HepG2 (cell line): ENCODE data around the gene CSNK2B. TPM values are rescaled to one million over a fixed set of nuclear protein-coding genes. Genes with fewer than 3 reads are reported as not detected.

ENCODE experiments used
- ATAC-seq: fragments of 200-7000 bp; cut with Tn5 transposase; 3 replicates; pipeline ENCODE4 v1.9.1; 2020; ENCODE audit warnings: mild to moderate bottlenecking, moderate library complexity
- BruUV-seq: library from RNA; stranded (reverse); fragments of 400-500 nt; replicated peaks from 2 replicates; lab custom pipeline; 2021; lab: Mats Ljungman, UMichigan
- CTCF ChIA-PET: fragments of 300-600 bp; formaldehyde crosslinking; extraction: SDS; loops from one replicate; lab custom pipeline; 2021; ENCODE audit warnings: low total read pairs, inconsistent platforms, low intra/inter-chr PET ratio; lab: Yijun Ruan, JAX
- POLR2A ChIA-PET: fragments of 350-600 bp; sonication (Branson Sonifier 250); formaldehyde crosslinking; loops from one replicate; lab custom pipeline; 2020; ENCODE audit warnings: antibody characterized with exemption, inconsistent platforms; lab: Yijun Ruan, JAX
- DNase-seq: peaks from one replicate; pipeline ENCODE4 v3.0.0-alpha.2; 2015; ENCODE audit warnings: low spot score
- FAIRE-seq: peaks from 3 replicates; lab custom pipeline; 2011; peaks lifted over from hg19 to GRCh38; lab: Jason Lieb, UNC
- H2AFZ ChIP-seq: one replicate; pipeline ENCODE4 v1.6.1; 2011; ENCODE audit warnings: low read length, inconsistent platforms
- H3K27ac ChIP-seq: fragments of 300-600 bp; 3 replicates; pipeline ENCODE4 v1.8.0; 2011; ENCODE audit warnings: mixed run types, mild to moderate bottlenecking, mixed read lengths, low read length, inconsistent platforms; ENCODE audit not compliant: insufficient read depth; ENCODE audit errors: extremely low read length
- H3K27me3 ChIP-seq, 2 experiments: fragments of 200-600 bp in 1 of 2; 2 replicates in 1 of 2; 3 replicates in 1 of 2; pipeline versions ENCODE4 v1.6.0 to v1.8.0; 2011; ENCODE audit warnings: low read length in 2 of 2, mild to moderate bottlenecking in 2 of 2, moderate library complexity in 2 of 2, inconsistent platforms in 1 of 2; ENCODE audit not compliant: insufficient read depth in 2 of 2, control insufficient read depth in 1 of 2
- H3K36me3 ChIP-seq, 2 experiments: fragments of 200-600 bp in 1 of 2; replicated peaks in 1 of 2; 2 replicates in 1 of 2; 3 replicates in 1 of 2; pipeline versions ENCODE4 v1.5.1 to v1.8.0; 2011; ENCODE audit warnings: low read length in 2 of 2, inconsistent platforms in 1 of 2; ENCODE audit not compliant: insufficient read depth in 2 of 2, control insufficient read depth in 1 of 2
- H3K4me1 ChIP-seq: 2 replicates; pipeline ENCODE4 v1.5.1; 2012; ENCODE audit warnings: low read length, inconsistent platforms; ENCODE audit not compliant: insufficient read depth
- H3K4me2 ChIP-seq: 2 replicates; pipeline ENCODE4 v1.6.0; 2011; ENCODE audit warnings: low read depth, low read length, inconsistent platforms
- H3K4me3 ChIP-seq, 3 experiments: fragments of 200-600 bp in 1 of 3; sonication (generic), shearing (Covaris generic) in 1 of 3; replicated peaks in 1 of 3; 2 replicates each; pipeline ENCODE4 v1.5.1; 2011 to 2016; ENCODE audit warnings: low read length in 3 of 3, inconsistent platforms in 2 of 3, low read depth in 2 of 3, mild to moderate bottlenecking in 2 of 3, control low read depth in 1 of 3, mixed read lengths in 1 of 3; ENCODE audit not compliant: insufficient read depth in 1 of 3
- H3K79me2 ChIP-seq: one replicate; pipeline ENCODE4 v1.6.1; 2011; ENCODE audit warnings: low read length, inconsistent platforms; ENCODE audit not compliant: insufficient read depth
- H3K9ac ChIP-seq: 2 replicates; pipeline ENCODE4 v1.6.0; 2011; ENCODE audit warnings: mild to moderate bottlenecking, low read depth, low read length, inconsistent platforms; ENCODE audit not compliant: insufficient read depth
- H3K9me3 ChIP-seq: 2 replicates; pipeline ENCODE4 v1.5.1; 2012; ENCODE audit warnings: mild to moderate bottlenecking, low read length
- H4K20me1 ChIP-seq: 2 replicates; pipeline ENCODE4 v1.6.0; 2011; ENCODE audit warnings: inconsistent platforms, mild to moderate bottlenecking, low read length, moderate library complexity; ENCODE audit not compliant: insufficient read depth
- KDM5B ChIP-seq: sonication (generic); formaldehyde crosslinking; IDR thresholded peaks from 2 replicates; pipeline ENCODE4 v1.4.0; 2020; ENCODE audit warnings: missing genetic modification reagents, mild to moderate bottlenecking, borderline replicate concordance
- RAD21 ChIP-seq: fragments of 450-650 bp; formaldehyde crosslinking; IDR thresholded peaks from 2 replicates; pipeline ENCODE4 v1.5.0; 2020; ENCODE audit warnings: mild to moderate bottlenecking
- STAG1 ChIP-seq: sonication (generic); formaldehyde crosslinking; IDR thresholded peaks from 2 replicates; pipeline ENCODE4 v1.4.0; 2020; ENCODE audit warnings: missing genetic modification reagents
- ZNF124 ChIP-seq: sonication (generic); formaldehyde crosslinking; IDR thresholded peaks from 2 replicates; pipeline ENCODE4 v1.4.0; 2020; ENCODE audit warnings: missing genetic modification reagents
- ZNF24 ChIP-seq: fragments of 450-650 bp; IDR thresholded peaks from 2 replicates; pipeline ENCODE4 v1.6.1; 2017; ENCODE audit warnings: antibody characterized with exemption, mild to moderate bottlenecking
- ZNF652 ChIP-seq: IDR thresholded peaks from 2 replicates; pipeline ENCODE4 v1.6.1; 2016; ENCODE audit warnings: low read depth, borderline replicate concordance
- ZNF768 ChIP-seq: sonication (generic); formaldehyde crosslinking; IDR thresholded peaks from 2 replicates; pipeline ENCODE4 v1.4.0; 2020; ENCODE audit warnings: missing genetic modification reagents
- WGBS: methylation state at CpG from one replicate; pipeline ENCODE4 v1.1.6; 2017; ENCODE audit warnings: low lambda C conversion rate; 5-methylcytosine and 5-hydroxymethylcytosine counted together
- in situ Hi-C: cut with HindIII; loops from 2 replicates; pipeline ENCODE4 v1.10.0; 2017; ENCODE audit warnings: low pct_unique_long_range_greater_than_20kb; ENCODE audit not compliant: extremely low pct_ligation_motif_present
- intact Hi-C: fragments of 100-400 bp; cut with micrococcal nuclease; formaldehyde crosslinking; loops from one replicate; pipeline ENCODE4 v1.10.0; 2022; ENCODE audit not compliant: unreplicated experiment
- polyA plus RNA-seq, 8 experiments: library from polyadenylated mRNA; depleted of rRNA in 3 of 8; stranded (reverse) in 7 of 8; unstranded in 1 of 8; fragments of >200 nt; fragmentation: Illumina TruSeq in 4 of 8; extraction: Trizol in 4 of 8; gene quantifications; 2 replicates each; pipeline versions ENCODE4 v1.2.1 to v1.2.3, GENCODE V29; 2011 to 2016; ENCODE audit warnings: low read depth in 4 of 8, missing spikeins in 1 of 8, mixed read lengths in 1 of 8; ENCODE audit not compliant: insufficient read depth in 1 of 8
- total RNA-seq, 5 experiments: library from RNA; depleted of rRNA; stranded (reverse); fragments of >200 nt; fragmentation: Illumina TruSeq; extraction: Trizol; gene quantifications; 2 replicates each; pipeline ENCODE4 v1.2.3, GENCODE V29; 2016; ENCODE audit warnings: low read depth in 1 of 5
- TF ChIP-seq, protein P1 (sequence below): sonication (generic); formaldehyde crosslinking; IDR thresholded peaks from 2 replicates; pipeline ENCODE4 v1.5.1; 2020; ENCODE audit warnings: mild to moderate bottlenecking, missing genetic modification reagents, moderate library complexity
- TF ChIP-seq, protein P2 (sequence below): IDR thresholded peaks from 2 replicates; pipeline ENCODE4 v1.6.1; 2016; ENCODE audit warnings: low read depth

Gene CSNK2B
- total and polyA plus RNA-seq, 2 of the 13 experiments (the other 11 are each of a cell fraction or from before 2014, with no cell fraction given): 111 to 296 TPM

DNA sequence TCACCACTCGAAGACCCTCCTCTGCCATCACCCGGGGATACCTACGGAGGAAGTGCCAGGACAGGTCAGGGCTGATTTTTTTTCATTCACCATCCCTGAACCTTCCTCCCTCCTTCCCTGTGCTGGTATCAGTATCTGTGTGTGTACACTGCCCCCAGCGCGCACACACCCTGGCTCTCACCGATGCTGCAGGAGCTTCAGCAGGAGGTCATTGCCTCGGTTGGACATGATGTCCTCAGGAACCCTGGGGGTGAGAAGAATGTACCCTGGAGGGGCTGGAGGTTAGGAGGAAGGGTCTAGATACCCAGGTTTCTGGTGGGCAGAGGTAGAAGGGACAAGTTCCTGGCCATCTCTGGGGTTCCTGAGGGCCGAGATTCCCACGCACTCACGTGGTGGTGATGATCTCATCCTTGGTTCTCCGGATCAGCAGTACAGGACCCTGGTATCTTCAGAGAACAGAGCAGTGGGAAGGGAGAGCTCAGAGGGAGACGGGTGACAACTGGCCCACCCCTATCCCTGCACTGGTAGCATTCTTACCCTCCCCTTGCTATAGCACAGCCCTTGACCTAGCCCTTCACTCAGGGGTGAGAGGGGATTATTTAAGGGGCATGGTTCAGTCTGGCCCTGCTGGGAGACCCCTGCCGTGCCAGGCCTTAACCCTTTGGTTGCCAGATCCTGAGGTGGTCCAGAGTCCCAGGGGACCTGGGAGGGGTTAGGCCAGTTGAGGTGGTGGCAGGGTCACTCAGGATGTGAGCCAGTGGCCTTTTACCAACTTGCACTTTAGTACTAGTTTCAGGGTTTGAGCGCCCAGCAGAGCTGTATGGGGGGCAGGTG is 22.2 kb downstream of the CSNK2B start:
- ChIA-PET CTCF (no interaction called here), POLR2A (no interaction called here)
- Histone ChIP-seq H3K9me3 (no peaks in the 10 kb centered on the region), H3K4me2 (no peak overlapping the region), H3K79me2 (no peaks in the 10 kb centered on the region), H4K20me1 (no peaks in the 10 kb centered on the region), H3K4me3 (no peak overlapping the region), H2AFZ (no peak overlapping the region), H3K27ac (no peak overlapping the region), H3K4me1 (peaks cover 21% of the 10 kb centered on the region), H3K36me3 (peaks cover 46 to 54% of the 10 kb centered on the region in 2 experiments), H3K27me3 (no peaks in the 10 kb centered on the region), H3K9ac (no peak overlapping the region)
- FAIRE-seq (no peak), ATAC-seq (no peak), DNase-seq (no peak)
- BruUV-seq: no TSS peak
- no peak for TF ChIP-seq ZNF24
- peak; percentile 76 for TF ChIP-seq ZNF652 (CRISPR knock-in tag)
- intact Hi-C loops (no loop called here), in situ Hi-C loops (no loop called here)
- 94% methylated on average over 13 of the region's 14 CpGs for WGBS

DNA sequence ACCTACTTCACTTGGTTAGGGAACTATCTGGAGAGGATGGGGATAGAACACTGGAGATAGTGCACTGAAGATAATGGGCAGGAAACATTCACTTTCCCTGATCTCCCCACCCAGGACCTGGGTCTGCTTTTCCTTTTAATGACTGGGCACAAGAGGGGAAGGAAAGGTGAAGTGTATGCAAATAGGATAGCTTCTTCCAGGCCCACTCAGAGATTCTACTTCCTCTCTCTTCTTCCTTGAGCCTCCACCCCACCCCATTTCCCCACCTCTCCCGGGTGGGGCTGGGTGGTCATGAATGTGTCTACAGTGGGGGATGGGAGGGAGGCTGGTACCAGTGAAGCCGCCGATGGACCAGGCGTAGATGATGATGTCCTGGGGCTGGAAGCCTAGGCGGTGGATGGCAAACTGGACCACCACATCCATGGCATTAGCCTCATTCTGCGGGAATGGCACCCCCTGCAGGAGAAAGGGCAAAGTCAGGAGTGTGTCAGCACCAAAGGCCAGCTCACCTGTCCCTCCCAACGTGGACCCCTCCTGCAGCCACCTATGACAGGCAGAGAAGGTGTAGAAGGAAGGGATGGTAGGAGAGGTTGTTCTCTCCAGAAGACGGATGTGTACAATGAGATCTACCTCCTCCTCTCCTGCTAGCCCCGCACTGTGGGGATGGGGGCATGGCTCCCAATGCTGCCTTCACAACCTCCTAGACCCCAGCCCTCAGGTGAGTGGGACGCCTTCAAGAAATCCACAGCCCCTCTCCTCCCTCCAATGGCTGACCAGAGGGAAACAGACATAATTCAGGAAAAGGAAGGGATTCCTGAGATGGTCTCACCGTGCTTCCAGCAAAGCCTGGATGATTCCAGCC is 23.6 kb downstream of the CSNK2B start:
- no peak for DNase-seq
- Histone ChIP-seq H3K27me3 (no peaks in the 10 kb centered on the region), H3K4me3 (no peak overlapping the region), H3K36me3 (peaks cover 54 to 64% of the 10 kb centered on the region in 2 experiments), H3K9me3 (no peaks in the 10 kb centered on the region), H2AFZ (no peak overlapping the region), H3K9ac (no peak overlapping the region), H3K79me2 (no peaks in the 10 kb centered on the region), H3K4me2 (no peak overlapping the region), H3K27ac (no peak overlapping the region), H4K20me1 (no peaks in the 10 kb centered on the region), H3K4me1 (peaks cover 12% of the 10 kb centered on the region; the same call in 1 of the 2 replicates)
- no TSS peak for BruUV-seq
- CTCF ChIA-PET: interaction anchor here (0.8 to 1.2 kb wide), 2 partner anchors 9 to 84 kb away, joined by 3 to 5 read pairs; partner anchors contain the start of gene LY6G5C
- ATAC-seq: peak; percentile 69
- 89% methylated on average over 10 of the region's 11 CpGs for WGBS
- POLR2A ChIA-PET: interaction anchor here (0.5 kb wide), 1 partner anchor 68 kb away, joined by 3 read pairs; no protein-coding TSS in a partner anchor
- intact Hi-C loops: no loop called here
- in situ Hi-C loops: no loop called here
- FAIRE-seq: no peak
- TF ChIP-seq, protein P1, sequence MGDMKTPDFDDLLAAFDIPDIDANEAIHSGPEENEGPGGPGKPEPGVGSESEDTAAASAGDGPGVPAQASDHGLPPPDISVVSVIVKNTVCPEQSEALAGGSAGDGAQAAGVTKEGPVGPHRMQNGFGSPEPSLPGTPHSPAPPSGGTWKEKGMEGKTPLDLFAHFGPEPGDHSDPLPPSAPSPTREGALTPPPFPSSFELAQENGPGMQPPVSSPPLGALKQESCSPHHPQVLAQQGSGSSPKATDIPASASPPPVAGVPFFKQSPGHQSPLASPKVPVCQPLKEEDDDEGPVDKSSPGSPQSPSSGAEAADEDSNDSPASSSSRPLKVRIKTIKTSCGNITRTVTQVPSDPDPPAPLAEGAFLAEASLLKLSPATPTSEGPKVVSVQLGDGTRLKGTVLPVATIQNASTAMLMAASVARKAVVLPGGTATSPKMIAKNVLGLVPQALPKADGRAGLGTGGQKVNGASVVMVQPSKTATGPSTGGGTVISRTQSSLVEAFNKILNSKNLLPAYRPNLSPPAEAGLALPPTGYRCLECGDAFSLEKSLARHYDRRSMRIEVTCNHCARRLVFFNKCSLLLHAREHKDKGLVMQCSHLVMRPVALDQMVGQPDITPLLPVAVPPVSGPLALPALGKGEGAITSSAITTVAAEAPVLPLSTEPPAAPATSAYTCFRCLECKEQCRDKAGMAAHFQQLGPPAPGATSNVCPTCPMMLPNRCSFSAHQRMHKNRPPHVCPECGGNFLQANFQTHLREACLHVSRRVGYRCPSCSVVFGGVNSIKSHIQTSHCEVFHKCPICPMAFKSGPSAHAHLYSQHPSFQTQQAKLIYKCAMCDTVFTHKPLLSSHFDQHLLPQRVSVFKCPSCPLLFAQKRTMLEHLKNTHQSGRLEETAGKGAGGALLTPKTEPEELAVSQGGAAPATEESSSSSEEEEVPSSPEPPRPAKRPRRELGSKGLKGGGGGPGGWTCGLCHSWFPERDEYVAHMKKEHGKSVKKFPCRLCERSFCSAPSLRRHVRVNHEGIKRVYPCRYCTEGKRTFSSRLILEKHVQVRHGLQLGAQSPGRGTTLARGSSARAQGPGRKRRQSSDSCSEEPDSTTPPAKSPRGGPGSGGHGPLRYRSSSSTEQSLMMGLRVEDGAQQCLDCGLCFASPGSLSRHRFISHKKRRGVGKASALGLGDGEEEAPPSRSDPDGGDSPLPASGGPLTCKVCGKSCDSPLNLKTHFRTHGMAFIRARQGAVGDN: 0 out of 2 replicates have a peak, but pooled peaks have one; percentile 12
- TF ChIP-seq, protein P2, sequence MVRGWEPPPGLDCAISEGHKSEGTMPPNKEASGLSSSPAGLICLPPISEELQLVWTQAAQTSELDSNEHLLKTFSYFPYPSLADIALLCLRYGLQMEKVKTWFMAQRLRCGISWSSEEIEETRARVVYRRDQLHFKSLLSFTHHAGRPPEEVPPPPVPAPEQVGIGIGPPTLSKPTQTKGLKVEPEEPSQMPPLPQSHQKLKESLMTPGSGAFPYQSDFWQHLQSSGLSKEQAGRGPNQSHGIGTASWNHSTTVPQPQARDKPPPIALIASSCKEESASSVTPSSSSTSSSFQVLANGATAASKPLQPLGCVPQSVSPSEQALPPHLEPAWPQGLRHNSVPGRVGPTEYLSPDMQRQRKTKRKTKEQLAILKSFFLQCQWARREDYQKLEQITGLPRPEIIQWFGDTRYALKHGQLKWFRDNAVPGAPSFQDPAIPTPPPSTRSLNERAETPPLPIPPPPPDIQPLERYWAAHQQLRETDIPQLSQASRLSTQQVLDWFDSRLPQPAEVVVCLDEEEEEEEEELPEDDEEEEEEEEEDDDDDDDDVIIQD (CRISPR knock-in tag): no peak
- TF ChIP-seq STAG1 (CRISPR knock-in tag) (peak; percentile 34; the same call in 1 of the 2 replicates), KDM5B (CRISPR knock-in tag) (no peak), RAD21 (peak; percentile 41; the same call in 1 of the 2 replicates), ZNF124 (CRISPR knock-in tag) (no peak), ZNF768 (CRISPR knock-in tag) (peak; percentile 20; the same call in 1 of the 2 replicates)
